ENCODE results near the gene TSHZ3.

Gene TSHZ3, protein sequence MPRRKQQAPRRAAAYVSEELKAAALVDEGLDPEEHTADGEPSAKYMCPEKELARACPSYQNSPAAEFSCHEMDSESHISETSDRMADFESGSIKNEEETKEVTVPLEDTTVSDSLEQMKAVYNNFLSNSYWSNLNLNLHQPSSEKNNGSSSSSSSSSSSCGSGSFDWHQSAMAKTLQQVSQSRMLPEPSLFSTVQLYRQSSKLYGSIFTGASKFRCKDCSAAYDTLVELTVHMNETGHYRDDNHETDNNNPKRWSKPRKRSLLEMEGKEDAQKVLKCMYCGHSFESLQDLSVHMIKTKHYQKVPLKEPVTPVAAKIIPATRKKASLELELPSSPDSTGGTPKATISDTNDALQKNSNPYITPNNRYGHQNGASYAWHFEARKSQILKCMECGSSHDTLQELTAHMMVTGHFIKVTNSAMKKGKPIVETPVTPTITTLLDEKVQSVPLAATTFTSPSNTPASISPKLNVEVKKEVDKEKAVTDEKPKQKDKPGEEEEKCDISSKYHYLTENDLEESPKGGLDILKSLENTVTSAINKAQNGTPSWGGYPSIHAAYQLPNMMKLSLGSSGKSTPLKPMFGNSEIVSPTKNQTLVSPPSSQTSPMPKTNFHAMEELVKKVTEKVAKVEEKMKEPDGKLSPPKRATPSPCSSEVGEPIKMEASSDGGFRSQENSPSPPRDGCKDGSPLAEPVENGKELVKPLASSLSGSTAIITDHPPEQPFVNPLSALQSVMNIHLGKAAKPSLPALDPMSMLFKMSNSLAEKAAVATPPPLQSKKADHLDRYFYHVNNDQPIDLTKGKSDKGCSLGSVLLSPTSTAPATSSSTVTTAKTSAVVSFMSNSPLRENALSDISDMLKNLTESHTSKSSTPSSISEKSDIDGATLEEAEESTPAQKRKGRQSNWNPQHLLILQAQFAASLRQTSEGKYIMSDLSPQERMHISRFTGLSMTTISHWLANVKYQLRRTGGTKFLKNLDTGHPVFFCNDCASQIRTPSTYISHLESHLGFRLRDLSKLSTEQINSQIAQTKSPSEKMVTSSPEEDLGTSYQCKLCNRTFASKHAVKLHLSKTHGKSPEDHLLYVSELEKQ

DNA sequence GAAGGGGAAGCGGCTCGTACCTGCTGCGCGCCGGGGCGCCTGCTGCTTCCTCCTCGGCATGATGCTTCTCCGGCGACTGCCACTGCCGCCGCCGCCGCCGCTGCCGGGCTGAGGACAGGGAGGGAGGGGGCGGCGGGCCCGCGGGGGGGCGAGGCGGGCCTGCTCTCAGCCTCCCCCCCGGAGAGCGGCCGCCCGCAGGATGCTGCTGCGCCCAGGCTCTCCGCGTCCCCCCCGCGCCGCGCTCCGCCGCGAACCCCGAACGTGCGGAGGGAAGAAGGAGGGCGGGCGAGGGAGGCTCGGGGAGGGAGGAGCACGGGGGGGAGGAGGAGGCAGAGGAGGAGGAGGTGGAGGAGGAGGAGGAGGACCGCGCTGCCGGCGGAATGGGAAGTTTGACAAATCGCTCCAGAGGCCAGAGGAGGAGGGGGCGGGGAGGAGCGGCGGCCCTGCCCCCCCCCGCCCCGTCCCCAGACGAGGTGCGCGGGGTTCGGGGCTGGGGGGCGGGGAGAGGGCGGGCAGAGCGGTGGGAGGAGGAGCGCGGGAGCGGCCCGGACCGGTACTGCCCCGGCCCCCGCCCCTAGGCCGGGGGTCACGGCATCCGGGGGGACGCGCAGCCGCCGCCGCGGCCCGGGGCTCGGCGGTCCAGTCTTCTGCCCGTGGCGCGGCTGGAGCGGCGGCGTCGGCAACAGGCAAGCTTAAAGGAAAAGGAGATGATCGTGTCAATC, at the start of gene TSHZ3:
Gene TSHZ3, minus strand, starts transcription at position 277 of the 722 bp plus-strand sequence. Its CDS starts 217 bp downstream, at position 60.
- DNase-seq (ENCODE audit: insufficient read length, low spot score) (no peak), FAIRE-seq (no peak)
- no peak for TF ChIP-seq CTCF (IDR thresholded peaks at IDR 0.05; ENCODE audit: insufficient read depth, missing control alignments)

DNA sequence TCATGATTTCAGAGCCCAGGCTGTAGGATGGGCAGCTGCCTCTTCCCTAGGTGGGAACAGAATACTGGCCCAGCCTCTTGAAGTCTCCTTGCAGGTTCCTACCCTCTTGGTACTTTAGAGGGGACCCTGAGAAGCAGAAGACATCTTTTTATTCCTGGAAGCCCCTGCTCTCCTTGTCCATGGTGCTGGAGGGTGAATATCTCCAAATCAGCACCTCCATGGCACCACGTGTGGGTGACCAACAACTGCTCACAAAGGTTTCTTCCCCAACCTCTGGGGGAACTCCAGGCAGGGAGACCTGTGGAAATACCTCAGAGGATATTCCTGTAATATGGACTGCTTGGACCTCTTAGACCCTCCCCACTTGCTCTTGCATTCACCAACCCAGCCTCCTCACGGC, 48.1 kb upstream of the TSHZ3 start:
- DNase-seq (ENCODE audit: insufficient read length, low spot score) (no peak), FAIRE-seq (no peak)
- no peak for TF ChIP-seq CTCF (IDR thresholded peaks at IDR 0.05; ENCODE audit: insufficient read depth, missing control alignments)

DNA sequence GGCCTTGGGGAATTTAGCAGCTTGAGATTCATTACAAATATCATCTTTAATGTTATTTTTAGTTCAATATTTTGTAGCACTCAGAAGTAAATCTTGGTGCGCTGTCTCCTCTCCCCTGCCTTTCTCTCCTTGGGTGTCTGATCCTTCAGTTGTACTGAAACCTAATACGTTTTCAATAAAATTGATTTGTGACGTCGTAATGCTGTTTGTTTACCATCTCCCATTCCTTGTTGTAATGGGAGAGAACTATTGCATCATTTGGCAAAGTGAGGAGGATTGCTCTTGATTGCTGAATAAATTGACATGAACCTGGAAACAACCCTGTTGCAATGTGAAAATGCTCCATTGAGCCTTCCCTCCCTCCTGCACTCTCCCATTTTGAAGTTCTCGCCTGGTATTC, 43.2 kb upstream of the TSHZ3 start:
- no peak for TF ChIP-seq CTCF (IDR thresholded peaks at IDR 0.05; ENCODE audit: insufficient read depth, missing control alignments)
- FAIRE-seq (no peak), DNase-seq (ENCODE audit: insufficient read length, low spot score) (no peak)

- DNase-seq (ENCODE audit: insufficient read length, low spot score) (no peak), FAIRE-seq (no peak)
- TF ChIP-seq CTCF (IDR thresholded peaks at IDR 0.05; ENCODE audit: insufficient read depth, missing control alignments) = no peak
Measured at GRCh38 chr19:31391518-31391917, 42.3 kb upstream of the TSHZ3 start.

DNA sequence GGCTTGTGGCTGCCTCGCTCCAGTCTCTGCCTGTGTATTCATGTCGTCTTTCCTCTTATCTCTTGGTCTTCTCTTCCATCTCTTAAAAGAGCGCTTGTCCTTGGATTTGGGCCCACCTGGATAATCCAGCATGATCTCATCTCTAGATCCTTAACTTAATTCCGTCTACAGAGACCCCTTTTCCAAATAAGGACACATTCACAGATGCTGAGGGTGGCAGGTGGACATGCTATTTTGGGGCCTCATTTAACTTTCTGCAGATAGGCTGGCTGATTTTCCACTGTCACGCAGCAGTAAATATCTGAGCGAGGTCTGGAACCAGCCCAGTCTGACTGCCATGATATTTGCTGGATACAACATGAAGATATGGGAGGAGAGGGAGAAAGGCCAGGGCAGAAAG, 41.5 kb upstream of the TSHZ3 start:
- FAIRE-seq (no peak), DNase-seq (ENCODE audit: insufficient read length, low spot score) (no peak)
- no peak for TF ChIP-seq CTCF (IDR thresholded peaks at IDR 0.05; ENCODE audit: insufficient read depth, missing control alignments)

DNA sequence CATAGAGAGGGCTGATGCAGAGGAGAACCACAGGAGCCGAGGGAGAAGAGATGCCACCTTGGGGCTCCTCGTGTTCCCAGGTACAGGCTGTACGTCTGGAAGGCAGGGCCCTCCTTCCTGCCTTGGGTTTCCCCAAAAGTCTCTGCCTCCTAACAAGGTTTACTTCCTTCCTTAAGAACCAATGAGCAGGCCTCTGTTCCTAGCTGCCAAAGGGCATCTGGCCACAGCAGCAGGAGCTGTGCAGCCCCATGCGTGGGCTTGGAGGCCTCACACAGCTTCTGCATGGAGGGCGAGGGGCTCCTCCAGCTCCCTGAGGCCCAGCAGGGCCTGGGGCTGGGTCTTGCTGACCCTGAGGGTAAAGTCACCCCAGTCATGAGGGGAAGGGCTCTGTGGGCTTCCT, 40.6 kb upstream of the TSHZ3 start:
- DNase-seq (ENCODE audit: insufficient read length, low spot score) (no peak), FAIRE-seq (no peak)
- TF ChIP-seq CTCF (IDR thresholded peaks at IDR 0.05; ENCODE audit: insufficient read depth, missing control alignments) = no peak

Measured in D721Med (cell line).